ENCODE measurements around the gene GPR137. TPM values are rescaled to one million over a fixed set of nuclear protein-coding genes. Genes with fewer than 3 reads are reported as not detected.

GPR137 gene
- polyA plus RNA-seq, 2 of the 4 experiments (the other 2 are of a cell fraction) = 11.0 to 37.4 TPM

DNA sequence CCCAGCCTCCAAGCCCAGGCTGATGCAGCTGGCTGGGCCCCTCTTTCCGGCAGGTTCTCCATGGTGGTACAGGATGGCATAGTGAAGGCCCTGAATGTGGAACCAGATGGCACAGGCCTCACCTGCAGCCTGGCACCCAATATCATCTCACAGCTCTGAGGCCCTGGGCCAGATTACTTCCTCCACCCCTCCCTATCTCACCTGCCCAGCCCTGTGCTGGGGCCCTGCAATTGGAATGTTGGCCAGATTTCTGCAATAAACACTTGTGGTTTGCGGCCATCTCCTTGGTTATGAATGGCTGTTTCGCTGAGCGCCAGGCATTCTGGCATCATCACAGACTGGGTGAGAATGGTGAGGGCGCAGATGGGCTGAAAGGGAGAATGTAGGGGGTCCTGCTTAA lies 35.9 kb downstream of the GPR137 start:
- DNase-seq (ENCODE audit: low read depth in 1 of 2, low spot score in 1 of 2) = no peak
- TF ChIP-seq TFCP2L1 (CRISPR knock-in tag; IDR thresholded peaks at IDR 0.05) (no peak), SMC3 (IDR thresholded peaks at IDR 0.05) (no peak), MYC (IDR thresholded peaks at IDR 0.05; ENCODE audit: borderline replicate concordance, low read length) (no peak), CBX2 (IDR thresholded peaks at IDR 0.05; ENCODE audit: borderline replicate concordance, low read depth) (no peak), POLR2A (IDR thresholded peaks at IDR 0.05; ENCODE audit: low read length) (no peak), JUN (IDR thresholded peaks at IDR 0.05) (no peak), FOSB (CRISPR knock-in tag; IDR thresholded peaks at IDR 0.05) (no peak), MAZ (IDR thresholded peaks at IDR 0.05; ENCODE audit: borderline replicate concordance, low read depth, low read length) (no peak), HDAC2 (IDR thresholded peaks at IDR 0.05) (no peak), TP53 (CRISPR knock-in tag; IDR thresholded peaks at IDR 0.05) (no peak), NFE2L2 (conservative IDR thresholded peaks at IDR 0.05; ENCODE audit: low read length) (no peak), ATOH8 (CRISPR knock-in tag; IDR thresholded peaks at IDR 0.05; ENCODE audit: low read depth) (no peak), GATA3 (IDR thresholded peaks at IDR 0.05; ENCODE audit: borderline replicate concordance) (no peak), RNF2 (IDR thresholded peaks at IDR 0.05; ENCODE audit: borderline replicate concordance, low read depth) (no peak), ZC3H11A (IDR thresholded peaks at IDR 0.05) (no peak), KDM1A (IDR thresholded peaks at IDR 0.05; ENCODE audit: low read depth) (no peak)
- no peak for ATAC-seq
- FAIRE-seq = no peak
- Histone ChIP-seq H3K4me2 (no peak overlapping the region), H3K4me1 (peaks cover 8% of the 10 kb centered on the region; the same call in 2 of the 3 replicates), H3K4me3 (no peak overlapping the region), H3K9me3 (no peaks in the 10 kb centered on the region), H3K27ac (no peak overlapping the region)
- CTCF ChIA-PET = interaction anchor here (0.6 to 13.4 kb wide), 5 partner anchors 11 to 75 kb away, joined by 4 to 312 read pairs (median 42); partner anchors contain the start of genes CATSPERZ, CCDC88B and ESRRA
- POLR2A ChIA-PET = no interaction called here
- 98% methylated on average over 5 of the region's 5 CpGs for WGBS (ENCODE audit: missing lambda C conversion rate)

DNA sequence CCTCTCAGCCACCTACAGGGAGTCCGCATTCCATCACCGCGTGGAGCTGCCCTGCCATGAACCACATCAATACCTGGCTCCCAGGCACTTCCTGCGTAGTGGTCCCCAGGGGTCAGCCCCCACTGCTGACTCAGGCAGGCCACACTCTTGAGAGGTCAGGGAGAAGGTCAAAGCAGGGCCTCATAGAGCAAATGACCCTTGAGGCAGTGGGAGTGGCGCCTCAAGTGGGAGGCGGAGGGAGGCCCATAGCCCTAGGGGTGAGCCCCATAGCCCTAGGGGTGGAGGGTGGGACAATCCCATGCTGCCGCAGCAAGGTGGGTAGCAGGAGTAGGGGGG lies 37.2 kb downstream of the GPR137 start:
- Histone ChIP-seq H3K27ac (0 out of 6 replicates have a peak overlapping the region, but pooled peaks of 1 of the 2 experiments have one; percentile 4), H3K4me2 (no peak overlapping the region), H3K9me3 (no peaks in the 10 kb centered on the region), H3K4me3 (no peak overlapping the region), H3K4me1 (peaks cover 8% of the 10 kb centered on the region; the same call in 2 of the 3 replicates)
- FAIRE-seq = no peak
- DNase-seq (ENCODE audit: low read depth in 1 of 2, low spot score in 1 of 2) = no peak
- TF ChIP-seq, protein P1, sequence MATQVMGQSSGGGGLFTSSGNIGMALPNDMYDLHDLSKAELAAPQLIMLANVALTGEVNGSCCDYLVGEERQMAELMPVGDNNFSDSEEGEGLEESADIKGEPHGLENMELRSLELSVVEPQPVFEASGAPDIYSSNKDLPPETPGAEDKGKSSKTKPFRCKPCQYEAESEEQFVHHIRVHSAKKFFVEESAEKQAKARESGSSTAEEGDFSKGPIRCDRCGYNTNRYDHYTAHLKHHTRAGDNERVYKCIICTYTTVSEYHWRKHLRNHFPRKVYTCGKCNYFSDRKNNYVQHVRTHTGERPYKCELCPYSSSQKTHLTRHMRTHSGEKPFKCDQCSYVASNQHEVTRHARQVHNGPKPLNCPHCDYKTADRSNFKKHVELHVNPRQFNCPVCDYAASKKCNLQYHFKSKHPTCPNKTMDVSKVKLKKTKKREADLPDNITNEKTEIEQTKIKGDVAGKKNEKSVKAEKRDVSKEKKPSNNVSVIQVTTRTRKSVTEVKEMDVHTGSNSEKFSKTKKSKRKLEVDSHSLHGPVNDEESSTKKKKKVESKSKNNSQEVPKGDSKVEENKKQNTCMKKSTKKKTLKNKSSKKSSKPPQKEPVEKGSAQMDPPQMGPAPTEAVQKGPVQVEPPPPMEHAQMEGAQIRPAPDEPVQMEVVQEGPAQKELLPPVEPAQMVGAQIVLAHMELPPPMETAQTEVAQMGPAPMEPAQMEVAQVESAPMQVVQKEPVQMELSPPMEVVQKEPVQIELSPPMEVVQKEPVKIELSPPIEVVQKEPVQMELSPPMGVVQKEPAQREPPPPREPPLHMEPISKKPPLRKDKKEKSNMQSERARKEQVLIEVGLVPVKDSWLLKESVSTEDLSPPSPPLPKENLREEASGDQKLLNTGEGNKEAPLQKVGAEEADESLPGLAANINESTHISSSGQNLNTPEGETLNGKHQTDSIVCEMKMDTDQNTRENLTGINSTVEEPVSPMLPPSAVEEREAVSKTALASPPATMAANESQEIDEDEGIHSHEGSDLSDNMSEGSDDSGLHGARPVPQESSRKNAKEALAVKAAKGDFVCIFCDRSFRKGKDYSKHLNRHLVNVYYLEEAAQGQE (IDR thresholded peaks at IDR 0.05) = no peak
- TF ChIP-seq NFE2L2 (conservative IDR thresholded peaks at IDR 0.05; ENCODE audit: low read length) (no peak), CEBPB (IDR thresholded peaks at IDR 0.05) (no peak), RAD21 (conservative IDR thresholded peaks at IDR 0.05 in 1 of 2, IDR thresholded peaks at IDR 0.05 in 1 of 2) (no peak), TP53 (CRISPR knock-in tag; IDR thresholded peaks at IDR 0.05) (no peak), KDM1A (IDR thresholded peaks at IDR 0.05; ENCODE audit: low read depth) (no peak), HDAC2 (IDR thresholded peaks at IDR 0.05) (no peak), POLR2A (IDR thresholded peaks at IDR 0.05; ENCODE audit: low read length) (no peak), MAFK (IDR thresholded peaks at IDR 0.05; ENCODE audit: partially characterized antibody) (no peak), FOXS1 (CRISPR knock-in tag; IDR thresholded peaks at IDR 0.05) (no peak), ESRRA (IDR thresholded peaks at IDR 0.05; ENCODE audit: borderline replicate concordance, low read length) (no peak), CBX8 (IDR thresholded peaks at IDR 0.05) (no peak)
- TF ChIP-seq, protein P2, sequence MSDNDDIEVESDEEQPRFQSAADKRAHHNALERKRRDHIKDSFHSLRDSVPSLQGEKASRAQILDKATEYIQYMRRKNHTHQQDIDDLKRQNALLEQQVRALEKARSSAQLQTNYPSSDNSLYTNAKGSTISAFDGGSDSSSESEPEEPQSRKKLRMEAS (IDR thresholded peaks at IDR 0.05) = no peak
- WGBS (ENCODE audit: missing lambda C conversion rate) = 94% methylated on average over 5 of the region's 7 CpGs
- ChIA-PET POLR2A (no interaction called here), CTCF (interaction anchor here (0.6 to 13.4 kb wide), 5 partner anchors 10 to 26 kb away, joined by 3 to 312 read pairs (median 42); partner anchors contain the start of genes CATSPERZ, CCDC88B and ESRRA)
- ATAC-seq = no peak

Data from A549 (cell line).